ENCODE measurements around the gene G3BP1. TPM values are rescaled to one million over a fixed set of nuclear protein-coding genes. Genes with fewer than 3 reads are reported as not detected.

Gene G3BP1
- polyA plus RNA-seq, 1 donor from 2014 or later = 65.5 TPM

- no peak overlapping the region for H2AFZ ChIP-seq (ENCODE audit: low read depth, low read length)
- H3K9ac ChIP-seq (ENCODE audit: low read length) = no peak overlapping the region
- no peaks in the 10 kb centered on the region for H3F3A ChIP-seq (ENCODE audit: insufficient read depth, low read length, poor library complexity, severe bottlenecking)
These were observed 28.9 kb upstream of the G3BP1 start for GRCh38 chr5:151742870-151743294.

DNA sequence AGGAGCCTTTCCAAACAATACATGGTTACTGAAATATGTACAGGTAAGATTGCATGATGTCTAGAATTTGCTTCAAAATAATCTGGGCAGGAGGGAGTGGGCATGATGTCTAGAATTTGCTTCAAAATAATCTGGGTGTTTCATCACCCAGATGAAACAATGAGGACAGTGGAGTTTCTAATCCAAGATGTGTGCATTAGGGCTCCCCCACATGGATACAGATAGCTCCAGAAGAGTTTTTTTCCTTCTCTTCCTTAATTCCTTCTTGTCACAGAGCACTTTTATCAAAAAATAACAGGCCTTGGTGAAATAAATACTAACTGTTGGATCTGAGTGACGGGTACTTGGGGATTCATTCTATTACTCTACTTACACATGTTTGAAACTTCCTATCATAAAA lies 28.2 kb upstream of the G3BP1 start:
- Histone ChIP-seq H2AFZ (ENCODE audit: low read depth, low read length) (no peak overlapping the region), H3K27ac (ENCODE audit: low read length) (no peak overlapping the region), H3K9me3 (ENCODE audit: low read length) (no peaks in the 10 kb centered on the region), H3K27me3 (ENCODE audit: insufficient read depth, low read depth, low read length) (no peaks in the 10 kb centered on the region), H3K79me2 (replicated peaks; ENCODE audit: insufficient read depth, low read length) (no peaks in the 10 kb centered on the region), H3F3A (ENCODE audit: insufficient read depth, low read length, poor library complexity, severe bottlenecking) (no peaks in the 10 kb centered on the region), H3K36me3 (ENCODE audit: insufficient read depth, low read length) (no peaks in the 10 kb centered on the region), H3K4me2 (ENCODE audit: low read length) (no peak overlapping the region), H4K20me1 (ENCODE audit: insufficient read depth) (no peaks in the 10 kb centered on the region), H3K4me3 (ENCODE audit: low read length) (no peak overlapping the region), H3K9me2 (ENCODE audit: insufficient read depth, low read length) (no peaks in the 10 kb centered on the region), H3K9ac (ENCODE audit: low read length) (no peak overlapping the region)
- TF ChIP-seq SMC3 (conservative IDR thresholded peaks at IDR 0.05; ENCODE audit: poor library complexity) (no peak), EP300 (conservative IDR thresholded peaks at IDR 0.05; ENCODE audit: poor library complexity, severe bottlenecking) (no peak), CTCF (IDR thresholded peaks at IDR 0.05; ENCODE audit: poor library complexity, severe bottlenecking) (no peak), RAD21 (conservative IDR thresholded peaks at IDR 0.05) (no peak), EZH2 (IDR thresholded peaks at IDR 0.05; ENCODE audit: borderline replicate concordance, insufficient read depth, low read length, poor library complexity, severe bottlenecking) (no peak), TAF1 (IDR thresholded peaks at IDR 0.05; ENCODE audit: low read depth) (no peak), POLR2AphosphoS5 (IDR thresholded peaks at IDR 0.05) (no peak), MXI1 (conservative IDR thresholded peaks at IDR 0.05; ENCODE audit: poor library complexity, severe bottlenecking) (no peak)
- TF ChIP-seq, protein P1, sequence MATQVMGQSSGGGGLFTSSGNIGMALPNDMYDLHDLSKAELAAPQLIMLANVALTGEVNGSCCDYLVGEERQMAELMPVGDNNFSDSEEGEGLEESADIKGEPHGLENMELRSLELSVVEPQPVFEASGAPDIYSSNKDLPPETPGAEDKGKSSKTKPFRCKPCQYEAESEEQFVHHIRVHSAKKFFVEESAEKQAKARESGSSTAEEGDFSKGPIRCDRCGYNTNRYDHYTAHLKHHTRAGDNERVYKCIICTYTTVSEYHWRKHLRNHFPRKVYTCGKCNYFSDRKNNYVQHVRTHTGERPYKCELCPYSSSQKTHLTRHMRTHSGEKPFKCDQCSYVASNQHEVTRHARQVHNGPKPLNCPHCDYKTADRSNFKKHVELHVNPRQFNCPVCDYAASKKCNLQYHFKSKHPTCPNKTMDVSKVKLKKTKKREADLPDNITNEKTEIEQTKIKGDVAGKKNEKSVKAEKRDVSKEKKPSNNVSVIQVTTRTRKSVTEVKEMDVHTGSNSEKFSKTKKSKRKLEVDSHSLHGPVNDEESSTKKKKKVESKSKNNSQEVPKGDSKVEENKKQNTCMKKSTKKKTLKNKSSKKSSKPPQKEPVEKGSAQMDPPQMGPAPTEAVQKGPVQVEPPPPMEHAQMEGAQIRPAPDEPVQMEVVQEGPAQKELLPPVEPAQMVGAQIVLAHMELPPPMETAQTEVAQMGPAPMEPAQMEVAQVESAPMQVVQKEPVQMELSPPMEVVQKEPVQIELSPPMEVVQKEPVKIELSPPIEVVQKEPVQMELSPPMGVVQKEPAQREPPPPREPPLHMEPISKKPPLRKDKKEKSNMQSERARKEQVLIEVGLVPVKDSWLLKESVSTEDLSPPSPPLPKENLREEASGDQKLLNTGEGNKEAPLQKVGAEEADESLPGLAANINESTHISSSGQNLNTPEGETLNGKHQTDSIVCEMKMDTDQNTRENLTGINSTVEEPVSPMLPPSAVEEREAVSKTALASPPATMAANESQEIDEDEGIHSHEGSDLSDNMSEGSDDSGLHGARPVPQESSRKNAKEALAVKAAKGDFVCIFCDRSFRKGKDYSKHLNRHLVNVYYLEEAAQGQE (IDR thresholded peaks at IDR 0.05; ENCODE audit: borderline replicate concordance) = no peak

More at GRCh38 chr5:151742870-151743294, 28.9 kb upstream of the G3BP1 start:
- no peak overlapping the region for H3K27ac ChIP-seq (ENCODE audit: low read length)
- H3K27me3 ChIP-seq (ENCODE audit: insufficient read depth, low read depth, low read length) = no peaks in the 10 kb centered on the region
- no peak overlapping the region for H3K4me2 ChIP-seq (ENCODE audit: low read length)
- no peaks in the 10 kb centered on the region for H3K79me2 ChIP-seq (replicated peaks; ENCODE audit: insufficient read depth, low read length)
- no peak overlapping the region for H3K4me3 ChIP-seq (ENCODE audit: low read length)
- H3K9me3 ChIP-seq (ENCODE audit: low read length) = no peaks in the 10 kb centered on the region
- no peaks in the 10 kb centered on the region for H3K36me3 ChIP-seq (ENCODE audit: insufficient read depth, low read length)
- no peaks in the 10 kb centered on the region for H4K20me1 ChIP-seq (ENCODE audit: insufficient read depth)
- no peaks in the 10 kb centered on the region for H3K9me2 ChIP-seq (ENCODE audit: insufficient read depth, low read length)
- TF ChIP-seq CTCF (IDR thresholded peaks at IDR 0.05; ENCODE audit: poor library complexity, severe bottlenecking) = peak; percentile 76
- TF ChIP-seq, protein P1 (IDR thresholded peaks at IDR 0.05; ENCODE audit: borderline replicate concordance) = no peak
- peak; percentile 84 for TF ChIP-seq SMC3 (conservative IDR thresholded peaks at IDR 0.05; ENCODE audit: poor library complexity)
- peak; percentile 84 for TF ChIP-seq RAD21 (conservative IDR thresholded peaks at IDR 0.05)
- no peak for TF ChIP-seq MXI1 (conservative IDR thresholded peaks at IDR 0.05; ENCODE audit: poor library complexity, severe bottlenecking)
- TF ChIP-seq EZH2 (IDR thresholded peaks at IDR 0.05; ENCODE audit: borderline replicate concordance, insufficient read depth, low read length, poor library complexity, severe bottlenecking) = no peak

Data from neural cell (in vitro differentiated cells).